HG03521 (cell line): Measurements from ENCODE around the gene N4BP2L2.
A peak's percentile ranks its signal among the peaks of the same experiment; 100 is the strongest.

Source experiments
- ATAC-seq: cut with Tn5 transposase; IDR thresholded peaks from one replicate; pipeline ENCODE4 v1.9.1; 2021; ENCODE audit warnings: mild to moderate bottlenecking, moderate library complexity; ENCODE audit not compliant: unreplicated experiment

The N4BP2L2 gene

GRCh38 chr13:32471187-32471922 is 67.2 kb downstream of the N4BP2L2 start:
- ATAC-seq: no peak

GRCh38 chr13:32468502-32469142 is 70.0 kb downstream of the N4BP2L2 start:
- ATAC-seq: no peak

- no peak for ATAC-seq
Observed at GRCh38 chr13:32456591-32456990, 82.0 kb downstream of the N4BP2L2 start.

GRCh38 chr13:32455594-32455903 is 83.0 kb downstream of the N4BP2L2 start:
- no peak for ATAC-seq

- ATAC-seq: no peak
Observed at GRCh38 chr13:32454886-32455593, 83.6 kb downstream of the N4BP2L2 start.

- ATAC-seq: no peak
Observed at GRCh38 chr13:32453981-32454380, 84.6 kb downstream of the N4BP2L2 start.

GRCh38 chr13:32448972-32449371 is 89.6 kb downstream of the N4BP2L2 start:
- ATAC-seq: no peak

GRCh38 chr13:32447894-32448623 is 90.5 kb downstream of the N4BP2L2 start:
- no peak for ATAC-seq

GRCh38 chr13:32446773-32447465 is 91.7 kb downstream of the N4BP2L2 start:
- ATAC-seq: no peak

- no peak for ATAC-seq
Observed at GRCh38 chr13:32446220-32446619, 92.4 kb downstream of the N4BP2L2 start.

GRCh38 chr13:32445461-32445860 is 93.1 kb downstream of the N4BP2L2 start:
- ATAC-seq: no peak

GRCh38 chr13:32443111-32443510 is 95.5 kb downstream of the N4BP2L2 start:
- peak; percentile 71 for ATAC-seq

- ATAC-seq: no peak
Observed at GRCh38 chr13:32438871-32439270, 99.7 kb downstream of the N4BP2L2 start.

GRCh38 chr13:32432856-32433255 is 105.7 kb downstream of the N4BP2L2 start:
- no peak for ATAC-seq

GRCh38 chr13:32431361-32431760 is 107.2 kb downstream of the N4BP2L2 start:
- ATAC-seq: no peak

GRCh38 chr13:32430018-32430747 is 108.4 kb downstream of the N4BP2L2 start:
- ATAC-seq: no peak

- ATAC-seq: no peak
Observed at GRCh38 chr13:32429433-32429909, 109.1 kb downstream of the N4BP2L2 start.

GRCh38 chr13:32428581-32429432 is 109.8 kb downstream of the N4BP2L2 start:
- ATAC-seq: no peak
